SK-N-MC (cell line): ENCODE measurements around the gene MCM9.
A peak's percentile ranks its signal among the peaks of the same experiment; 100 is the strongest.

ENCODE experiments used
- DNase-seq: peaks from one replicate; pipeline ENCODE4 v3.0.0-alpha.2; 2011; ENCODE audit warnings: low read depth, low spot score
- H3K27ac ChIP-seq: fragments of 200-600 bp; sonication (generic); 2 replicates; pipeline ENCODE4 v1.5.1; 2016; ENCODE audit warnings: mixed run types
- H3K36me3 ChIP-seq: fragments of 200-600 bp; sonication (generic); 2 replicates; pipeline ENCODE4 v1.6.1; 2017; ENCODE audit warnings: antibody characterized with exemption, low read length, mixed read lengths; ENCODE audit not compliant: insufficient read depth
- H3K4me3 ChIP-seq: fragments of 200-600 bp; sonication (generic); 2 replicates; pipeline ENCODE4 v1.5.1; 2016
- H3K9ac ChIP-seq: fragments of 200-600 bp; sonication (generic); 2 replicates; pipeline ENCODE4 v1.8.0; 2017; ENCODE audit warnings: mixed run types, mixed read lengths; ENCODE audit not compliant: insufficient read length
- H3K9me3 ChIP-seq: fragments of 200-600 bp; sonication (generic); 2 replicates; pipeline ENCODE4 v1.6.1; 2017; ENCODE audit warnings: low read depth, mild to moderate bottlenecking, antibody characterized with exemption, low read length, moderate library complexity, mixed read lengths
- EZH2 ChIP-seq: fragments of 200-600 bp; sonication (generic); IDR thresholded peaks from one replicate; pipeline ENCODE4 v1.6.1; 2017; ENCODE audit warnings: antibody characterized with exemption
- FOXP2 ChIP-seq: optimal IDR thresholded peaks from 2 replicates; pipeline ENCODE3; 2011; ENCODE audit warnings: mild to moderate bottlenecking, moderate library complexity; ENCODE audit not compliant: insufficient read depth; ENCODE audit errors: extremely low read length, control extremely low read depth
- POLR2AphosphoS5 ChIP-seq: IDR thresholded peaks from 2 replicates; pipeline ENCODE4 v1.6.1; 2012; ENCODE audit warnings: mild to moderate bottlenecking, low read depth, low read length, borderline replicate concordance

Gene MCM9

GRCh38 chr6:118815495-118815894 lies 119.5 kb downstream of the MCM9 start:
- no peak for TF ChIP-seq POLR2AphosphoS5
- no peak for TF ChIP-seq EZH2
- no peak for TF ChIP-seq FOXP2

GRCh38 chr6:118813775-118814174 lies 121.2 kb downstream of the MCM9 start:
- Histone ChIP-seq H3K9ac (no peak overlapping the region), H3K27ac (no peak overlapping the region), H3K36me3 (peaks cover 4% of the 10 kb centered on the region; the same call in 1 of the 2 replicates), H3K4me3 (no peak overlapping the region), H3K9me3 (no peaks in the 10 kb centered on the region)
- DNase-seq, result no peak
- TF ChIP-seq POLR2AphosphoS5 (no peak), FOXP2 (no peak)

More at GRCh38 chr6:118815495-118815894, 119.5 kb downstream of the MCM9 start:
- Histone ChIP-seq H3K9ac (no peak overlapping the region), H3K9me3 (no peaks in the 10 kb centered on the region), H3K4me3 (no peak overlapping the region), H3K36me3 (peaks cover 4% of the 10 kb centered on the region; the same call in 1 of the 2 replicates), H3K27ac (no peak overlapping the region)
- DNase-seq, result no peak

- TF ChIP-seq FOXP2 (no peak), POLR2AphosphoS5 (no peak)
- H3K9me3 ChIP-seq, result no peaks in the 10 kb centered on the region
- H3K9ac ChIP-seq, result no peak overlapping the region
- no peak overlapping the region for H3K4me3 ChIP-seq
- no peak overlapping the region for H3K27ac ChIP-seq
- H3K36me3 ChIP-seq, result peaks cover 4% of the 10 kb centered on the region; the same call in 1 of the 2 replicates
- DNase-seq, result no peak
These were observed 122.0 kb downstream of the MCM9 start for GRCh38 chr6:118812970-118813369.

GRCh38 chr6:118810420-118811027 lies 124.4 kb downstream of the MCM9 start:
- Histone ChIP-seq H3K36me3 (peaks cover under 1% of the 10 kb centered on the region; the same call in 1 of the 2 replicates), H3K4me3 (no peak overlapping the region), H3K27ac (no peak overlapping the region), H3K9me3 (no peaks in the 10 kb centered on the region), H3K9ac (no peak overlapping the region)
- no peak for TF ChIP-seq FOXP2
- TF ChIP-seq POLR2AphosphoS5, result no peak
- TF ChIP-seq EZH2, result no peak
- DNase-seq, result no peak

GRCh38 chr6:118808793-118809638 lies 125.9 kb downstream of the MCM9 start:
- H3K27ac ChIP-seq, result no peak overlapping the region
- no peak for DNase-seq
- no peak overlapping the region for H3K4me3 ChIP-seq
- TF ChIP-seq FOXP2 (no peak), EZH2 (no peak), POLR2AphosphoS5 (no peak)
- H3K36me3 ChIP-seq, result no peaks in the 10 kb centered on the region
- no peak overlapping the region for H3K9ac ChIP-seq
- H3K9me3 ChIP-seq, result no peaks in the 10 kb centered on the region

DNA sequence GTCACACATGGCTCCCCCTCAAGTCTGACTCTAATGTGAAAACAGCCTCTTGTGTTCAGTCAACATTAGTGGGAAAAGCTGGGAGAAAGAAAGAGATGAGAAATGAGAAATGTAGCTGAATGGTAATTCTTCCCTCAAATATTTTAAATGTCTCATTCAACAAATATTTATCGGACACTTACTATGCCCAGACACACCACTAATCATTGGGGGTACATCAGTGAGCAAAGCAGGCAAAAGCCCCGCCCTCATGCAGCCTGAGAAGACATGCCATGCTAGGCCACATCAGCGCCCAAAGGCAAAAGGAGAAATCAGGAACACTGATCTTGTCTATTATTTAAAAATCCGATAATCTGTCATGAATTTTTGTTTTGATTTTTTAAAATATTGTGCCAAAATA lies 130.9 kb downstream of the MCM9 start:
- Histone ChIP-seq H3K36me3 (no peaks in the 10 kb centered on the region), H3K27ac (no peak overlapping the region), H3K9ac (no peak overlapping the region), H3K4me3 (no peak overlapping the region), H3K9me3 (no peaks in the 10 kb centered on the region)
- DNase-seq, result no peak
- no peak for TF ChIP-seq EZH2
- no peak for TF ChIP-seq POLR2AphosphoS5
- TF ChIP-seq FOXP2, result no peak

- no peak for DNase-seq
- no peak overlapping the region for H3K27ac ChIP-seq
- H3K9ac ChIP-seq, result no peak overlapping the region
- H3K9me3 ChIP-seq, result no peaks in the 10 kb centered on the region
- TF ChIP-seq FOXP2 (no peak), EZH2 (no peak), POLR2AphosphoS5 (no peak)
- no peak overlapping the region for H3K4me3 ChIP-seq
- no peaks in the 10 kb centered on the region for H3K36me3 ChIP-seq
These were observed 133.7 kb downstream of the MCM9 start for GRCh38 chr6:118801257-118801656.

- Histone ChIP-seq H3K9me3 (no peaks in the 10 kb centered on the region), H3K4me3 (peak overlapping the region; percentile 45), H3K36me3 (no peaks in the 10 kb centered on the region), H3K27ac (no peak overlapping the region), H3K9ac (no peak overlapping the region)
- TF ChIP-seq POLR2AphosphoS5 (no peak), FOXP2 (no peak), EZH2 (no peak)
- DNase-seq, result peak; percentile 51
These were observed 134.4 kb downstream of the MCM9 start for GRCh38 chr6:118800394-118801071.
